ENCODE measurements around the gene SLC38A7. TPM values are rescaled to one million over a fixed set of nuclear protein-coding genes. Genes with fewer than 3 reads are reported as not detected.

Gene SLC38A7
- total RNA-seq, 2 experiments from 2014 or later, result 5.1 to 6.0 TPM

DNA sequence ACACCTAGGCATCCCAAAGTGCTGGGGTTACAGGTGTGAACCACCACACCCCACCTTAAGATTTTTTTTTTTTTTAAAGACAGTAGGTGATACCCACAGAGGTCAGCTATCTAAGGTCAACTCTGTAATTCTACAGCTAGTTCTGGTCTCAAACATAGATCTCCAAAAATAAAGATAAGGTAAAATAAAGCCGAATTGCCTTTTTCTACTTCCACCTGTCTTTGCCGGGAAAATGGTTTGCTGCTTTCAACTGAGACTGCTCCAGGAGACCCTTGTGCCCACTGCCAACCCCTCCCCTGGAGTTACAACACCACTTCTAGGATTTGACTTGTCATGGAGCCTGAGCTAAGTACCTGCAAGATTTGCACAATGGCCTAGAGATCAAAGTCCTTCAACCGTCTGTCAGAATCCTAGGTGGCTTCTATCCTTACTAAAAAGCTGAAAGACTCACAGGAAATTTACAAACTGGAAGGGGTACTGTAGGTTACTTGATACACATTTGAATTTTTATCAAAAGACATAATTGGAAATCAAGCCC, 50.2 kb downstream of the SLC38A7 start:
- peaks cover 4% of the 10 kb centered on the region for H3K36me3 Mint-ChIP-seq (ENCODE audit: low read depth)

GRCh38 chr16:58629733-58630640, 54.6 kb downstream of the SLC38A7 start, which contains the start of gene CNOT1:
CNOT1 (minus strand) TSS chr16:58629826; CDS start chr16:58599337, 30,489 bp downstream.
- ChIA-PET CTCF (no interaction called here), POLR2A (interaction anchor here (0.6 to 3.1 kb wide), 5 partner anchors 8 to 112 kb away, joined by 3 to 29 read pairs (median 4); partner anchors contain the start of genes GOT2 and SETD6)
- intact Hi-C loops (cut with micrococcal nuclease), result no loop called here
- peaks cover 22% of the 10 kb centered on the region for H3K4me1 Mint-ChIP-seq (ENCODE audit: low read depth)
- ATAC-seq (peak; percentile 88), DNase-seq (peak; percentile 98)
- H3K27ac Mint-ChIP-seq, result peak within 1 kb of the TSS; percentile 100
- H3K9me3 Mint-ChIP-seq, result no peaks in the 10 kb centered on the region
- H3K27me3 Mint-ChIP-seq, result no peaks in the 10 kb centered on the region
- peak within 1 kb of the TSS; percentile 100 for H3K4me3 Mint-ChIP-seq
- H3K36me3 Mint-ChIP-seq (ENCODE audit: low read depth), result peaks cover 25% of the 10 kb centered on the region
- no peak for TF ChIP-seq CTCF (IDR thresholded peaks at IDR 0.05)

More for the DNA sequence above, 50.2 kb downstream of the SLC38A7 start:
- Mint-ChIP-seq H3K27me3 (no peaks in the 10 kb centered on the region), H3K9me3 (no peaks in the 10 kb centered on the region), H3K4me1 (ENCODE audit: low read depth) (peaks cover 10% of the 10 kb centered on the region), H3K27ac (no peak overlapping the region), H3K4me3 (no peak overlapping the region)
- no peak for TF ChIP-seq CTCF (IDR thresholded peaks at IDR 0.05)
- ATAC-seq (no peak), DNase-seq (no peak)
- ChIA-PET CTCF (interaction anchor here (2.5 kb wide), 1 partner anchor 27 kb away, joined by 6 read pairs; no protein-coding TSS in a partner anchor), POLR2A (no interaction called here)
- intact Hi-C loops (cut with micrococcal nuclease), result no loop called here

DNA sequence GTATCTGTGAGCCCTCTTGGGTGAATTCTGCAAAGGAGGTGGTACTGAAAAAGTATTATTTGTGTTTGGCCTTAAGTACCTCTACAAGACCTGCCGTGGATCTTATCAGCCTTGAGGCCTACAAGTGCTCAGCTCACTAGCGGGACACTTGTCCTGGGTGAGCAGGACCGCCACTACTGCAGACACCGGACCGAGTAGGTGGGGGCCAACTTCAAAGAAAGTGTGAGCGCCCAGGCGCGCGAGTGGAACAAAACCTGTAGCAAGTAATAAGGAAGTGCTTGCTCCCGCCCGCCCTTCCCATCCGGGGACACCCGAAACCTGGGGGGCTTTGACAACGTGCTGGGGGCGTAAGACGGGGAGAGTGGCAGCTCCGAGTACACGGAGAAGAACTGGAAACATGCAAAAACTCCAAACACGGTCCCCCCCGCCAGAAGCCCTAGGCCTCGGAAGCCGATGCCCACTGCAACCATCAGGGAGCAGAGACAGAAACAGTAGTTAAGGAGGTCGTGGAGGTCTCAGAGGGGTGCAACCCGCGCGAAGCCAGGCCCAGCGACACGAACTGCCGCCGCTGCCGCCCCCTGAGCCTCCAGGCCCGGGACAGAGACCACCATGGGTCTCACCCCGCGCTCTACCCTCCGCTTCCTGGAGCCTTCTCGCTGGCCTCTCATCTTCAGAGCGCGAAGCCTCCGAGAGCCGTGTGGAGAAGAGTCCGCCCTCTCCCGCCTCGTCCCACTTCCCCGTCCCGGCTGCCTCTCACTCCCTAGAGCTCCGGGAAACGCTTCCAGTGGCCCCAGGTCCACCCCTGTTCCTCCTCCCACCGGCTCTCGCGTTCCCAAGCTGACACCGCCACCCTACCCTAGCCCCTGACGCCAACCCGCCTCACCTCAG, 55.5 kb downstream of the SLC38A7 start:
- H3K36me3 Mint-ChIP-seq (ENCODE audit: low read depth), result peaks cover 33% of the 10 kb centered on the region
- H3K4me3 Mint-ChIP-seq, result peak overlapping the region; percentile 100
- intact Hi-C loops (cut with micrococcal nuclease), result no loop called here
- peak overlapping the region; percentile 100 for H3K27ac Mint-ChIP-seq
- ATAC-seq (peak; percentile 0), DNase-seq (peak; percentile 71)
- ChIA-PET POLR2A (interaction anchor here (0.6 to 3.1 kb wide), 11 partner anchors 8 to 115 kb away, joined by 3 to 29 read pairs (median 3); partner anchors contain the start of genes GOT2 and SETD6), CTCF (interaction anchor here (1.4 kb wide), 2 partner anchors 117 to 127 kb away, joined by 7 read pairs; no protein-coding TSS in a partner anchor)
- H3K27me3 Mint-ChIP-seq, result no peaks in the 10 kb centered on the region
- H3K4me1 Mint-ChIP-seq (ENCODE audit: low read depth), result peaks cover 29% of the 10 kb centered on the region
- no peaks in the 10 kb centered on the region for H3K9me3 Mint-ChIP-seq
- no peak for TF ChIP-seq CTCF (IDR thresholded peaks at IDR 0.05)

DNA sequence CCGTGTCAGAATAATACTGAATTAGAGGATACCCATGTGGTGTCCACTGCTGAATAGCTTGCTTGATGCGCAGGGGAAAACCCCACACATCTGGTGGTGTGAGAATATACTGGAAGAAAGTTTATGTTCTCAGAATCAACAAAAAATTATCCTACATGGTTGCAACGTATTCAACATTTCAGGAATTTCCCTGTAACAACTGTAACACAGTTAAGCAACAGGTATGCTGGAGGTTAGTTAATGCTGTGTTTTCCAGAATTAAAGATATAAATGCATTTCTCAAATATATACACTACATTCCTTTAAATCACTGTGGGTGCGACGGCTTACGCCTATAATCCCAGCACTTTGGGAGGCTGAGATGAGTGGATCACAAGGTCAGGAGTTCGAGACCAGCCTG, 60.4 kb downstream of the SLC38A7 start:
- intact Hi-C loops (cut with micrococcal nuclease), result no loop called here
- Mint-ChIP-seq H3K9me3 (no peaks in the 10 kb centered on the region), H3K27me3 (no peaks in the 10 kb centered on the region), H3K4me1 (ENCODE audit: low read depth) (peaks cover 31% of the 10 kb centered on the region), H3K27ac (no peak overlapping the region), H3K36me3 (ENCODE audit: low read depth) (peaks cover 54% of the 10 kb centered on the region), H3K4me3 (no peak overlapping the region)
- POLR2A ChIA-PET, result interaction anchor here (1.1 kb wide), 1 partner anchor 82 kb away, joined by 3 read pairs; no protein-coding TSS in a partner anchor
- ATAC-seq (no peak), DNase-seq (no peak)
- TF ChIP-seq CTCF (IDR thresholded peaks at IDR 0.05), result no peak
- CTCF ChIA-PET, result no interaction called here
